ENCODE measurements around the gene ROR1. TPM values are rescaled to one million over a fixed set of nuclear protein-coding genes. Genes with fewer than 3 reads are reported as not detected.

ROR1 gene
- total and polyA plus RNA-seq, 8 donors = 1.4 to 37.3 (median 14.6) TPM

DNA sequence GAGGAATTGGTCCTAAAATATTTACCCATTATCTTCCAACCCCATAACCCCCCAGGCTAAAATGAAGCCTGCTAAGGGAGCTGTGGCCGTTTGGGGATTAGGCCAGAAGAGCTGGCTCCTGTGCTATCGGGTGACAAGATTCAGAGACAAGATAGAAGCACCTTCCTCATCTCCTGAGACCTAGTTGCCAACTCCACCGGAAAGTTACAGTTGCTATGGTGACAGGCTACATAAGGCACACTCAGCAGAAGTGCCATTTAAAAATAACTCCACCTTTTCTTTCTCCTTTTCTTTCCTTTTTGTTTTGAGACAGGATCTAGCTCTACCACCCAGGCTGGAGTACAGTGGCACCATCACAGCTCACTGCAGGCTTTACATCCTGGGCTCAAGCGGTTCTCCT, 43.6 kb upstream of the ROR1 start:
- TF ChIP-seq EP300 (IDR thresholded peaks at IDR 0.05) = no peak
- TF ChIP-seq POLR2A (IDR thresholded peaks at IDR 0.05) = no peak
- TF ChIP-seq, protein P1, sequence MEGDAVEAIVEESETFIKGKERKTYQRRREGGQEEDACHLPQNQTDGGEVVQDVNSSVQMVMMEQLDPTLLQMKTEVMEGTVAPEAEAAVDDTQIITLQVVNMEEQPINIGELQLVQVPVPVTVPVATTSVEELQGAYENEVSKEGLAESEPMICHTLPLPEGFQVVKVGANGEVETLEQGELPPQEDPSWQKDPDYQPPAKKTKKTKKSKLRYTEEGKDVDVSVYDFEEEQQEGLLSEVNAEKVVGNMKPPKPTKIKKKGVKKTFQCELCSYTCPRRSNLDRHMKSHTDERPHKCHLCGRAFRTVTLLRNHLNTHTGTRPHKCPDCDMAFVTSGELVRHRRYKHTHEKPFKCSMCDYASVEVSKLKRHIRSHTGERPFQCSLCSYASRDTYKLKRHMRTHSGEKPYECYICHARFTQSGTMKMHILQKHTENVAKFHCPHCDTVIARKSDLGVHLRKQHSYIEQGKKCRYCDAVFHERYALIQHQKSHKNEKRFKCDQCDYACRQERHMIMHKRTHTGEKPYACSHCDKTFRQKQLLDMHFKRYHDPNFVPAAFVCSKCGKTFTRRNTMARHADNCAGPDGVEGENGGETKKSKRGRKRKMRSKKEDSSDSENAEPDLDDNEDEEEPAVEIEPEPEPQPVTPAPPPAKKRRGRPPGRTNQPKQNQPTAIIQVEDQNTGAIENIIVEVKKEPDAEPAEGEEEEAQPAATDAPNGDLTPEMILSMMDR (IDR thresholded peaks at IDR 0.05) = no peak
- TF ChIP-seq POLR2AphosphoS5 (IDR thresholded peaks at IDR 0.05) = no peak
- Histone ChIP-seq H3K4me3 (no peak overlapping the region), H3K27ac (no peak overlapping the region), H3K27me3 (no peaks in the 10 kb centered on the region), H3K4me1 (peaks cover 0 to 7% (median 2%) of the 10 kb centered on the region in 4 donors), H3K9me3 (no peaks in the 10 kb centered on the region), H3K36me3 (no peaks in the 10 kb centered on the region)
- peak in 1 of 2 donors; percentile 41 for DNase-seq
- WGBS, 5 donors = 54 to 65% (median 59%) methylated on average over 4 of the region's 4 CpGs
- intact Hi-C loops (cut with DNase I; ENCODE audit: low total_unique reads) = no loop called here

DNA sequence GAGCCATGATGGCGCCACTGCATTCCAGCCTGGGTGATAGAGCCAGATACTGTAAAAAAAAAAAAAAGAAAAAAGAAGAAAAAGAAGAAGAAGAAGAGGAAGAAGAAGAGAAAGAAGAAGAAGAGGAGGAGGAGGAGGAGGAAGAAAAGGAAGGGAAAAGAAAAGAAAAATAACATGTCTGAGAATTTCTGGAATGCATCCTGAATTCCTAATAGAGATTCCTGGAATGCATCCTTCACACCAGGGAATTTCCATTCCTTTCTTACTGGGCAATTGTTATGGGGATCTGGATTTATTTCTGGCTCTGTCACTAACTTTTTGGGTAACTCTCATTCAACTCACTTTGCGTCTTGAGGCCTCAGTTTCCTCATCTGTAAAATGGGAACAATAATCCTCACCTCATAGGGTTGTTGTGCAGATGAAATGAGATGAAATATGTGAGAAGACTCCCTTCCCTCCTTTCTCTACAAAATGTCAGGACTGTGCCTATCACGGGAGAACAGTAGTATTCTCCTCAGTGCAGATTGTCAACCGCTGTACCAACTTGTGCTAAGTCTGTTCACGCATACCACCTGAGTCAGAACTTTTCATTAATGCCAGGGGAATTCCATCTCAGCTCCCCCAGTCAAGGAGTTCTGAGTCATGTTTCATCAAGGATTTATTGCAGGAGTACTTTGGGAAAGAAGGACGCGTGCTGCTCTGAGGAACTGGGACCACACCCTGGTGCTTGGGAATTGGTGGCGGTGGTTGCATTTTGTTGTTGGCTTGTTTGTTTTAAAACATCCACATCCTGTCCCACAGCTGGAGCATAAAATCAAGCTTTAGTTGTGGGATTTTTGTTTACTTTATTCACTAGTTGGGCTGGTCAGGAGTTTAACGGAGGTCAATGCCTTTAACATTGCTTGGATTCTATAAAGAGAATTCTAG, 42.4 kb upstream of the ROR1 start:
- H3K4me3 ChIP-seq = no peak overlapping the region
- 62 to 79% (median 66%) methylated on average over 9 of the region's 9 CpGs for WGBS, 5 donors
- DNase-seq = peak in 1 of 2 donors; percentile 63

DNA sequence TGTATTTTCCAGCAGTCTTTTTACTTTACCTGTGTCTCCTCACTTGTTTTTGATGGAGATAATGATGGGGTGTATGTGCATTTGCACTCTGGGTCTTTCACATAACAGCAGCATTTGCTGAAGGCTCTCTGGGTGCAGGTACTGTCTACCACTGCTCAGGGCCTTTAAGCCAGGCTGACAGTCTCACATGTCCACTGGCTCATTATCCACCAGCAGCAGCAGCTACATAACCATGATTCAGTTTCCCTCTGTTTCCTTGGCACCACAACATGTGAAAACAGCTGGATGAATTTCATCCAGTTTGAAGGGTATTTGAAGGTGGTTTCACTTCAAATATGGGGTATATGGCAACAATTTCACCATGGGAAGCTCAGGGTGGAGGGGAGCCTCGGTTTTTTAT, 41.2 kb upstream of the ROR1 start:
- H3K36me3 ChIP-seq = no peaks in the 10 kb centered on the region
- no peaks in the 10 kb centered on the region for H3K27me3 ChIP-seq
- no peak overlapping the region for H3K27ac ChIP-seq
- DNase-seq = peak in 1 of 2 donors; percentile 39
- intact Hi-C loops (cut with DNase I; ENCODE audit: low total_unique reads) = no loop called here
- TF ChIP-seq EP300 (IDR thresholded peaks at IDR 0.05) (no peak), POLR2AphosphoS5 (IDR thresholded peaks at IDR 0.05) (no peak), POLR2A (IDR thresholded peaks at IDR 0.05) (no peak)
- TF ChIP-seq, protein P1 (IDR thresholded peaks at IDR 0.05) = no peak
- peaks cover 0 to 7% (median 2%) of the 10 kb centered on the region in 4 donors for H3K4me1 ChIP-seq
- no peaks in the 10 kb centered on the region for H3K9me3 ChIP-seq
- no peak overlapping the region for H3K4me3 ChIP-seq
- WGBS, 5 donors = 76 to 90% (median 85%) methylated on average over 1 of the region's 1 CpG

More for the DNA sequence above, 42.4 kb upstream of the ROR1 start:
- intact Hi-C loops (cut with DNase I; ENCODE audit: low total_unique reads) = no loop called here
- Histone ChIP-seq H3K36me3 (no peaks in the 10 kb centered on the region), H3K4me1 (peaks cover 0 to 7% (median 2%) of the 10 kb centered on the region in 4 donors), H3K9me3 (no peaks in the 10 kb centered on the region), H3K27me3 (no peaks in the 10 kb centered on the region), H3K27ac (peak overlapping the region in 1 of 5 donors; percentile 18)
- peak in 2 of 3 donors; percentile 25 to 43 for TF ChIP-seq POLR2AphosphoS5 (IDR thresholded peaks at IDR 0.05)
- no peak for TF ChIP-seq EP300 (IDR thresholded peaks at IDR 0.05)

DNA sequence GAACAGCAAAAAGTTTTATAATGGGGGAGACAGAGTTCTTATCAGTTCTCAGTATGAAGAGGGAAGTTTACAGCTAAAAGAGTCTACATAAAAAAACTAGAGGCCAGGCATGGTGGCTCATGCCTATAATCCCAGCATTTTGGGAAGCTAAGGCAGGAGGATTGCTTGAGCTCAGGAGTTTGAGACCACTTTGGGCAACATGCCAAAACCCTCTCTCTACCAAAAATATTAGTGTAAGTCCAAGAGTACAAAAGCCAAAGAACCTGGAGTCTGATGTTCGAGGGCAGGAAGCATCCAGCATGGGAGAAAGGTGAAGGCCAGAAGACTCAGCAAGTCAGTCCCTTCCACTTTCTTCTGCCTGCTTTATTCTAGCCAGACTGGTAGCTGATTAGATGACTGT, 35.0 kb upstream of the ROR1 start:
- no peak for TF ChIP-seq POLR2A (IDR thresholded peaks at IDR 0.05)
- TF ChIP-seq EP300 (IDR thresholded peaks at IDR 0.05) = no peak
- no peak for TF ChIP-seq POLR2AphosphoS5 (IDR thresholded peaks at IDR 0.05)
- TF ChIP-seq, protein P1 (IDR thresholded peaks at IDR 0.05) = no peak
- intact Hi-C loops (cut with DNase I; ENCODE audit: low total_unique reads) = no loop called here

More for the DNA sequence above, 35.0 kb upstream of the ROR1 start:
- H3K27ac ChIP-seq = no peak overlapping the region
- H3K27me3 ChIP-seq = no peaks in the 10 kb centered on the region
- H3K36me3 ChIP-seq = no peaks in the 10 kb centered on the region
- no peak overlapping the region for H3K4me3 ChIP-seq
- WGBS, 5 donors = 85 to 98% (median 88%) methylated on average over 1 of the region's 1 CpG
- DNase-seq = no peak
- H3K4me1 ChIP-seq = no peaks in the 10 kb centered on the region
- H3K9me3 ChIP-seq = no peaks in the 10 kb centered on the region
